Measurements from ENCODE around the gene CCNK. TPM values are rescaled to one million over a fixed set of nuclear protein-coding genes. Genes with fewer than 3 reads are reported as not detected.

CCNK gene
- total and polyA plus RNA-seq, 2 of the 13 experiments (the other 11 are each of a cell fraction or from before 2014, with no cell fraction given): 4.9 to 9.7 TPM

DNA sequence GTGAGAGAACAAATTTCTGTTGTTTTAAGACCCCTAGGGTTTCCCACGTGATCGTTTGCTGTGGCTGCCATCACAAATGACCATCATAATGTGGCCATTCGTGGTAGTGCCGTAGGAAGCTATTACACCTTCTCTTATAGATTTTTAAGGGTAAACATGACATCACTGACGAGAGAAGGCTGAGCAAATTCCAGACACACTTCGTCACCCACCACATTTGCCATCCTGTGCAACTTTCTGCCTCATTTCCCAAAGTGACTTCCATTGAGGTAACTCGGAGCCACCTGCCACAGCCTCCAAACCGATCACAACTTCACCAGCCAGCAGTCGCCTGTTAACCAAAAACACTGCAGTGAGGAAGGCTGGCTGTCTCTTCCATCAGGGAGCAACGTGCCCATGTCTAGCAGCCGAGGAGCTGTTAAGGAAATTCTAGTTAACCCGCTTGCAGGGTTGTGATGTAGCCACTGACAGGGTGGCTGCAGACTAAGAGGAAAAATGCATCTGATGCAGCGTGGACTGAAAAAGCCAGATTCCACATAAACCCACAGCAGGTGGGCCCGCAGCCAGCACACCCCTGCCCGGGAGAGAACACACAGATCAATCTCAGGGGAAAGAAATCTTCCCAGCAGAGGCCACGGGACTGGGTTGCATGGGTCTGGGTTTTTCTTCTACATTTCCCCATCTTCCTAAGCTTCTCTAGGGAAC is 78.2 kb downstream of the CCNK start:
- DNase-seq (ENCODE audit: low spot score) (no peak), FAIRE-seq (no peak), ATAC-seq (no peak)
- Histone ChIP-seq H3K27me3 (ENCODE audit: control insufficient read depth in 1 of 2, insufficient read depth in 2 of 2, low read length in 2 of 2) (no peaks in the 10 kb centered on the region), H3K4me2 (ENCODE audit: low read depth, low read length) (no peak overlapping the region), H3K4me3 (replicated peaks in 1 of 3; ENCODE audit: insufficient read depth in 1 of 3, low read depth in 2 of 3, low read length in 3 of 3) (no peak overlapping the region), H3K79me2 (ENCODE audit: insufficient read depth, low read length) (peaks cover 93% of the 10 kb centered on the region), H2AFZ (ENCODE audit: low read length) (no peak overlapping the region), H3K27ac (ENCODE audit: extremely low read length, insufficient read depth, low read length) (peak overlapping the region; percentile 19), H4K20me1 (ENCODE audit: insufficient read depth, low read length) (peaks cover 15% of the 10 kb centered on the region), H3K9ac (ENCODE audit: insufficient read depth, low read depth, low read length) (0 out of 2 replicates have a peak overlapping the region, but pooled peaks have one; percentile 9), H3K36me3 (replicated peaks in 1 of 2; ENCODE audit: control insufficient read depth in 1 of 2, insufficient read depth in 2 of 2, low read length in 2 of 2) (peaks cover 0 to 3% of the 10 kb centered on the region in 2 experiments; a peak in 2 of 5 replicates), H3K4me1 (ENCODE audit: insufficient read depth, low read length) (peaks cover 90% of the 10 kb centered on the region), H3K9me3 (ENCODE audit: low read length) (no peaks in the 10 kb centered on the region)
- CTCF ChIA-PET (ENCODE audit: low intra/inter-chr PET ratio, low total read pairs): no interaction called here
- intact Hi-C loops (cut with micrococcal nuclease; ENCODE audit: unreplicated experiment): no loop called here
- no peak for TF ChIP-seq THYN1 (CRISPR knock-in tag; IDR thresholded peaks at IDR 0.05; ENCODE audit: borderline replicate concordance, low read depth)
- no peak for TF ChIP-seq POGZ (CRISPR knock-in tag; IDR thresholded peaks at IDR 0.05)
- TF ChIP-seq CBFB (CRISPR knock-in tag; IDR thresholded peaks at IDR 0.05): no peak
- TF ChIP-seq NFIB (CRISPR knock-in tag; IDR thresholded peaks at IDR 0.05; ENCODE audit: borderline replicate concordance): no peak
- no peak for TF ChIP-seq ZNF501 (CRISPR knock-in tag; IDR thresholded peaks at IDR 0.05)
- no peak for TF ChIP-seq KDM3A (CRISPR knock-in tag; IDR thresholded peaks at IDR 0.05; ENCODE audit: low read depth)
- no peak for TF ChIP-seq NR2F2 (IDR thresholded peaks at IDR 0.05; ENCODE audit: borderline replicate concordance, low read depth)
- no peak for TF ChIP-seq CHCHD3 (CRISPR knock-in tag; IDR thresholded peaks at IDR 0.05)
- in situ Hi-C loops (cut with HindIII; ENCODE audit: extremely low pct_ligation_motif_present, low pct_unique_long_range_greater_than_20kb): no loop called here
- 97% methylated on average over 16 of the region's 16 CpGs for WGBS (ENCODE audit: low lambda C conversion rate)
- no TSS peak for BruUV-seq (replicated peaks)
- POLR2A ChIA-PET: no interaction called here

DNA sequence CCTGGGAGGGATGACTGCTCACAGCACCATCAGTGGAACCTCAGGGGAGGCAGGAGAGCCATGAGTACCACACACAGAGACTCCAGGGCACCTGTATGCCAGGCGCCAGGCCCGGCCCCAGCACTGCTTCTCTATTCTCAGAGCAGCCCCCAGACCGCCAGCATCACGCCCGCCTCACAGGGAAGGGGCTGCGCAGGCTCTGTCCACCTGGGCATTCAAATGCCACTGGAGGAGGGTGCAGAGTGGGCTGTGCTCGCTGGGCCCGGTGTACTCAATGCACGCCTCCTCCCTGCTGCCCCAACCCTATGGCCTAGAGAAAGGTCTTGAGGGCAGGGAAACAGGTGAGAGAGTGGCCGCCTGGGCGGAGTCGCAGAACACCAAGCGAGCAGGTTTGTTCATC is 79.2 kb downstream of the CCNK start:
- CTCF ChIA-PET (ENCODE audit: low intra/inter-chr PET ratio, low total read pairs): no interaction called here
- Histone ChIP-seq H3K79me2 (ENCODE audit: insufficient read depth, low read length) (peaks cover 94% of the 10 kb centered on the region), H3K36me3 (replicated peaks in 1 of 2; ENCODE audit: control insufficient read depth in 1 of 2, insufficient read depth in 2 of 2, low read length in 2 of 2) (peaks cover 0 to 3% of the 10 kb centered on the region in 2 experiments; a peak in 2 of 5 replicates), H4K20me1 (ENCODE audit: insufficient read depth, low read length) (peaks cover 12% of the 10 kb centered on the region), H3K27ac (ENCODE audit: extremely low read length, insufficient read depth, low read length) (no peak overlapping the region), H3K4me1 (ENCODE audit: insufficient read depth, low read length) (peaks cover 90% of the 10 kb centered on the region), H3K4me2 (ENCODE audit: low read depth, low read length) (no peak overlapping the region), H3K9me3 (ENCODE audit: low read length) (no peaks in the 10 kb centered on the region), H3K9ac (ENCODE audit: insufficient read depth, low read depth, low read length) (no peak overlapping the region), H3K27me3 (ENCODE audit: control insufficient read depth in 1 of 2, insufficient read depth in 2 of 2, low read length in 2 of 2) (no peaks in the 10 kb centered on the region), H2AFZ (ENCODE audit: low read length) (no peak overlapping the region), H3K4me3 (replicated peaks in 1 of 3; ENCODE audit: insufficient read depth in 1 of 3, low read depth in 2 of 3, low read length in 3 of 3) (no peak overlapping the region)
- peak; percentile 29 for TF ChIP-seq AGO2 (optimal IDR thresholded peaks at IDR 0.05; ENCODE audit: low read depth, low read length)
- TF ChIP-seq, protein P1, sequence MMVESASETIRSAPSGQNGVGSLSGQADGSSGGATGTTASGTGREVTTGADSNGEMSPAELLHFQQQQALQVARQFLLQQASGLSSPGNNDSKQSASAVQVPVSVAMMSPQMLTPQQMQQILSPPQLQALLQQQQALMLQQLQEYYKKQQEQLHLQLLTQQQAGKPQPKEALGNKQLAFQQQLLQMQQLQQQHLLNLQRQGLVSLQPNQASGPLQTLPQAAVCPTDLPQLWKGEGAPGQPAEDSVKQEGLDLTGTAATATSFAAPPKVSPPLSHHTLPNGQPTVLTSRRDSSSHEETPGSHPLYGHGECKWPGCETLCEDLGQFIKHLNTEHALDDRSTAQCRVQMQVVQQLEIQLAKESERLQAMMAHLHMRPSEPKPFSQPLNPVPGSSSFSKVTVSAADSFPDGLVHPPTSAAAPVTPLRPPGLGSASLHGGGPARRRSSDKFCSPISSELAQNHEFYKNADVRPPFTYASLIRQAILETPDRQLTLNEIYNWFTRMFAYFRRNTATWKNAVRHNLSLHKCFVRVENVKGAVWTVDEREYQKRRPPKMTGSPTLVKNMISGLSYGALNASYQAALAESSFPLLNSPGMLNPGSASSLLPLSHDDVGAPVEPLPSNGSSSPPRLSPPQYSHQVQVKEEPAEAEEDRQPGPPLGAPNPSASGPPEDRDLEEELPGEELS (CRISPR knock-in tag; IDR thresholded peaks at IDR 0.05): no peak
- TF ChIP-seq IRX3 (CRISPR knock-in tag; IDR thresholded peaks at IDR 0.05; ENCODE audit: borderline replicate concordance, low read depth): no peak
- no peak for TF ChIP-seq HOXA3 (CRISPR knock-in tag; IDR thresholded peaks at IDR 0.05)
- no peak for TF ChIP-seq ZNF292 (CRISPR knock-in tag; IDR thresholded peaks at IDR 0.05; ENCODE audit: borderline replicate concordance, low read depth)
- TF ChIP-seq ZIK1 (CRISPR knock-in tag; IDR thresholded peaks at IDR 0.05; ENCODE audit: borderline replicate concordance, low read depth): no peak
- TF ChIP-seq FOXC1 (CRISPR knock-in tag; IDR thresholded peaks at IDR 0.05; ENCODE audit: borderline replicate concordance): no peak
- POLR2A ChIA-PET: no interaction called here
- DNase-seq (ENCODE audit: low spot score): no peak
- no peak for FAIRE-seq
- ATAC-seq: no peak
- intact Hi-C loops (cut with micrococcal nuclease; ENCODE audit: unreplicated experiment) (loop anchor here (5.0 kb wide), 1 partner anchor 67 kb away; no protein-coding TSS in a partner anchor), in situ Hi-C loops (cut with HindIII; ENCODE audit: extremely low pct_ligation_motif_present, low pct_unique_long_range_greater_than_20kb) (no loop called here)
- WGBS (ENCODE audit: low lambda C conversion rate): 97% methylated on average over 11 of the region's 13 CpGs
- BruUV-seq (replicated peaks): no TSS peak

Data from HepG2 (cell line).